ENCODE results near the gene PTPN20.

PTPN20 gene

GRCh38 chr10:47010036-47010435 lies 98.8 kb downstream of the PTPN20 start:
- H3K36me3 ChIP-seq (ENCODE audit: control insufficient read depth, insufficient read depth, low read length): no peaks in the 10 kb centered on the region
- H3K79me2 ChIP-seq: no peaks in the 10 kb centered on the region
- no peak overlapping the region for H3K27ac ChIP-seq
- no peak overlapping the region for H2AFZ ChIP-seq
- no peak for TF ChIP-seq CTCF (IDR thresholded peaks at IDR 0.05)
- H3K9me3 ChIP-seq (ENCODE audit: control insufficient read depth, low read length): no peaks in the 10 kb centered on the region
- H3K9ac ChIP-seq: no peak overlapping the region
- H3K27me3 ChIP-seq (ENCODE audit: control insufficient read depth, insufficient read depth, low read length): no peaks in the 10 kb centered on the region
- H3K4me2 ChIP-seq (ENCODE audit: low read length): no peak overlapping the region
- H3K4me1 ChIP-seq: no peaks in the 10 kb centered on the region
- H3K4me3 ChIP-seq (ENCODE audit: low read depth, low read length): no peak overlapping the region

GRCh38 chr10:47012214-47012613 lies 101.0 kb downstream of the PTPN20 start:
- no peak overlapping the region for H3K4me3 ChIP-seq (ENCODE audit: low read depth, low read length)
- no peaks in the 10 kb centered on the region for H3K36me3 ChIP-seq (ENCODE audit: control insufficient read depth, insufficient read depth, low read length)
- no peak overlapping the region for H3K27ac ChIP-seq
- no peak for TF ChIP-seq CTCF (IDR thresholded peaks at IDR 0.05)
- no peak overlapping the region for H2AFZ ChIP-seq
- H3K4me2 ChIP-seq (ENCODE audit: low read length): no peak overlapping the region
- H3K79me2 ChIP-seq: no peaks in the 10 kb centered on the region
- no peaks in the 10 kb centered on the region for H3K27me3 ChIP-seq (ENCODE audit: control insufficient read depth, insufficient read depth, low read length)
- H3K9ac ChIP-seq: no peak overlapping the region
- H3K4me1 ChIP-seq: no peaks in the 10 kb centered on the region
- no peaks in the 10 kb centered on the region for H3K9me3 ChIP-seq (ENCODE audit: control insufficient read depth, low read length)

- Histone ChIP-seq H3K4me3 (ENCODE audit: low read depth, low read length) (no peak overlapping the region), H2AFZ (no peak overlapping the region), H3K9ac (no peak overlapping the region), H3K27me3 (ENCODE audit: control insufficient read depth, insufficient read depth, low read length) (no peaks in the 10 kb centered on the region), H3K9me3 (ENCODE audit: control insufficient read depth, low read length) (no peaks in the 10 kb centered on the region), H3K4me1 (no peaks in the 10 kb centered on the region), H3K27ac (no peak overlapping the region), H3K79me2 (no peaks in the 10 kb centered on the region), H3K36me3 (ENCODE audit: control insufficient read depth, insufficient read depth, low read length) (no peaks in the 10 kb centered on the region), H3K4me2 (ENCODE audit: low read length) (no peak overlapping the region)
- TF ChIP-seq CTCF (IDR thresholded peaks at IDR 0.05): no peak
These were observed 102.4 kb downstream of the PTPN20 start for GRCh38 chr10:47013507-47014154.

- Histone ChIP-seq H3K4me3 (ENCODE audit: low read depth, low read length) (no peak overlapping the region), H3K9ac (no peak overlapping the region), H3K79me2 (no peaks in the 10 kb centered on the region), H3K4me1 (no peaks in the 10 kb centered on the region), H3K27me3 (ENCODE audit: control insufficient read depth, insufficient read depth, low read length) (no peaks in the 10 kb centered on the region), H3K9me3 (ENCODE audit: control insufficient read depth, low read length) (no peaks in the 10 kb centered on the region), H3K27ac (no peak overlapping the region), H3K4me2 (ENCODE audit: low read length) (no peak overlapping the region), H3K36me3 (ENCODE audit: control insufficient read depth, insufficient read depth, low read length) (no peaks in the 10 kb centered on the region), H2AFZ (no peak overlapping the region)
- TF ChIP-seq CTCF (IDR thresholded peaks at IDR 0.05): no peak
These were observed 104.2 kb downstream of the PTPN20 start for GRCh38 chr10:47015404-47015803.

- no peaks in the 10 kb centered on the region for H3K79me2 ChIP-seq
- H3K36me3 ChIP-seq (ENCODE audit: control insufficient read depth, insufficient read depth, low read length): no peaks in the 10 kb centered on the region
- H3K4me1 ChIP-seq: no peaks in the 10 kb centered on the region
- H3K4me2 ChIP-seq (ENCODE audit: low read length): no peak overlapping the region
- H3K4me3 ChIP-seq (ENCODE audit: low read depth, low read length): no peak overlapping the region
- H2AFZ ChIP-seq: no peak overlapping the region
- no peaks in the 10 kb centered on the region for H3K27me3 ChIP-seq (ENCODE audit: control insufficient read depth, insufficient read depth, low read length)
- H3K9me3 ChIP-seq (ENCODE audit: control insufficient read depth, low read length): no peaks in the 10 kb centered on the region
- TF ChIP-seq CTCF (IDR thresholded peaks at IDR 0.05): no peak
- no peak overlapping the region for H3K27ac ChIP-seq
- no peak overlapping the region for H3K9ac ChIP-seq
These were observed 105.3 kb downstream of the PTPN20 start for GRCh38 chr10:47016564-47016963.

Measured in parathyroid adenoma (tissue), 2 donors.